GM19328 (cell line): Measurements from ENCODE around the gene EDN2.

ENCODE experiments used
- ATAC-seq: cut with Tn5 transposase; IDR thresholded peaks from one replicate; pipeline ENCODE4 v1.9.1; 2021; ENCODE audit warnings: mild to moderate bottlenecking, moderate library complexity; ENCODE audit not compliant: unreplicated experiment

The EDN2 gene

GRCh38 chr1:41500378-41500777, 15.9 kb upstream of the EDN2 start:
- no peak for ATAC-seq

GRCh38 chr1:41499591-41499990, 15.1 kb upstream of the EDN2 start:
- no peak for ATAC-seq

GRCh38 chr1:41498804-41499203, 14.3 kb upstream of the EDN2 start:
- ATAC-seq: no peak

GRCh38 chr1:41498391-41498790, 13.9 kb upstream of the EDN2 start:
- no peak for ATAC-seq

GRCh38 chr1:41497461-41498030, 13.1 kb upstream of the EDN2 start:
- ATAC-seq: no peak

GRCh38 chr1:41497056-41497440, 12.6 kb upstream of the EDN2 start:
- no peak for ATAC-seq

GRCh38 chr1:41496080-41497055, 11.9 kb upstream of the EDN2 start:
- ATAC-seq: no peak

- no peak for ATAC-seq
These were observed 10.9 kb upstream of the EDN2 start for GRCh38 chr1:41495210-41495948.

GRCh38 chr1:41494351-41495209, 10.1 kb upstream of the EDN2 start:
- ATAC-seq: no peak

GRCh38 chr1:41493626-41494350, 9.3 kb upstream of the EDN2 start:
- ATAC-seq: no peak

- no peak for ATAC-seq
These were observed 8.6 kb upstream of the EDN2 start for GRCh38 chr1:41493117-41493536.

GRCh38 chr1:41492341-41492848, 7.9 kb upstream of the EDN2 start:
- ATAC-seq: no peak

- no peak for ATAC-seq
These were observed 6.4 kb upstream of the EDN2 start for GRCh38 chr1:41490911-41491310.

GRCh38 chr1:41489561-41489960, 5.1 kb upstream of the EDN2 start:
- ATAC-seq: no peak

- ATAC-seq: no peak
These were observed 3.8 kb upstream of the EDN2 start for GRCh38 chr1:41488040-41488951.

- no peak for ATAC-seq
These were observed 2.9 kb upstream of the EDN2 start for GRCh38 chr1:41487126-41488039.

- ATAC-seq: no peak
These were observed 2.1 kb upstream of the EDN2 start for GRCh38 chr1:41486371-41487125.
